Spleen (tissue), 7 donors: Measurements from ENCODE around the gene ABCC1.

Source experiments
- CTCF ChIP-seq, 11 experiments: fragments of 200-600 bp in 7 of 11; fragments of 450-650 bp in 4 of 11; sonication (generic) in 4 of 11; IDR thresholded peaks in 8 of 11; conservative IDR thresholded peaks in 3 of 11; 1 replicate in 7 of 11; 2 replicates in 4 of 11; pipeline versions ENCODE4 v1.4.0 to v1.8.0; 2016 to 2021; ENCODE audit warnings: antibody characterized with exemption in 11 of 11, inconsistent platforms in 4 of 11, mild to moderate bottlenecking in 1 of 11
- POLR2A ChIP-seq, 3 donors: fragments of 450-650 bp; IDR thresholded peaks; one replicate each; pipeline ENCODE4 v1.5.1; 2017; ENCODE audit warnings: antibody characterized with exemption in 3 of 3, mild to moderate bottlenecking in 1 of 3
- POLR2AphosphoS5 ChIP-seq, 3 donors: sonication (generic); formaldehyde crosslinking; IDR thresholded peaks; one replicate each; pipeline ENCODE4 v1.5.1; 2017; ENCODE audit warnings: antibody characterized with exemption in 3 of 3
- donor health status: DM: no; HTN: no; CAD: no; lungs with moderate emphysema.
- donor health status: DM: no; HTN: no; CAD: no.
- donor health status: DM: no; HTN: no; CAD: no.

DNA sequence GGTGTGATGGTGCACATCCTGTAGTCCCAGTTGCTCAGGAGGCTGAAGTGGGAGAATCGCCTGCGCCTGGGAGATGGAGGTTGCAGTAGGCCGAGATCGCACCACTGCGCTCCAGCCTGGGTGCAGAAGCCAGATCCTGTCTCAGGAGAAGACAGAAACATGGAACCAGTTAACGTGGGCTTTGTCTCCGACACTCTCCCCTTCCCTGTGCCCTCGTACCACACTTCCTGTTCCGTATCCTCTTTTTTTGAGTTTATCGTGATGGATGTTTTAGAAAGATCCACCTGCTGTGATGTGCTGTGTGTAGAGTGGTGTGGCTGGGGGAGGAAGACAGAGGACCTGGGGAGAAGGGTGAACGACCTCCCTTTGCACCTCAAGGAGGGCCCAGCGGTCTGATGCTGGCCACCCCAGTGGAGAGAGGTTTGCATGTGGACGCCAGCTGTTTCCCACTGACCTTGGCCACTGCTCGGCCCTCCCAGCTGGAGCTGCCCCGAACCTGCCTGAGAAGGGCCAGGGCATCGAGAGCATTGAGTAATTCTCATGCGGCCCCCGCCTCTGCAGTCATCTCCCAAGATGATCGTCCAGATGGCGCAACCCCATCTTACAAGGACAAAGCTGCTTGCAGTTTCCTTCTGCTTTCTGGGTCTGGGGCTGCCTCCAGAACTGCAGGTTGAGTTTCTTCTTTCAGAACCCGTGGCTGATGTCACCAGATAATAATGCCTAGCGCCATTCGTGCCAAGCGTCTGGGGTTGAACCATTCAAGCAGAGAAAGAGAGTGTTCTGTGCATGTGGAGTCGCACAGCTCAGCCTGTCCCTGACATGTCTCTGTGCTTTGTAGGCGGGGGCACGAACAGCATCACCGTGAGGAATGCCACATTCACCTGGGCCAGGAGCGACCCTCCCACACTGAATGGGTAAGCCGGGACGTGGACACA is 126.3 kb downstream of the ABCC1 start:
- peak; percentile 46 to 67 (median 54) for TF ChIP-seq POLR2AphosphoS5 (IDR thresholded peaks at IDR 0.05)
- TF ChIP-seq CTCF (IDR thresholded peaks at IDR 0.05 in 8 of 11, conservative IDR thresholded peaks at IDR 0.05 in 3 of 11) = no peak
- no peak for TF ChIP-seq POLR2A (IDR thresholded peaks at IDR 0.05)
